K562 (cell line): ENCODE measurements around the gene MCM5. TPM values are rescaled to one million over a fixed set of nuclear protein-coding genes. Genes with fewer than 3 reads are reported as not detected.
A peak's percentile ranks its signal among the peaks of the same experiment; 100 is the strongest.

Experiments used
- ADNP ChIP-seq: fragments of 200-800 bp; sonication (Bioruptor generic); IDR thresholded peaks from 2 replicates; pipeline ENCODE4 v1.6.1; 2016; ENCODE audit warnings: missing genetic modification characterization, missing compliant biosample characterization
- ATF1 ChIP-seq, 2 experiments: fragments of 450-650 bp in 1 of 2; IDR thresholded peaks; 2 replicates each; pipeline ENCODE4 v1.6.1; 2016; ENCODE audit warnings: missing compliant biosample characterization in 1 of 2, missing genetic modification characterization in 1 of 2
- BRCA1 ChIP-seq, 2 experiments: fragments of 450-650 bp in 1 of 2; sonication (generic) in 1 of 2; formaldehyde crosslinking in 1 of 2; IDR thresholded peaks; 2 replicates each; pipeline versions ENCODE4 v1.5.0 to v1.6.1; 2017 to 2020; ENCODE audit warnings: mild to moderate bottlenecking in 1 of 2, missing genetic modification reagents in 1 of 2
- CHAMP1 ChIP-seq: fragments of 450-650 bp; IDR thresholded peaks from 2 replicates; pipeline ENCODE4 v1.6.1; 2016; ENCODE audit warnings: mild to moderate bottlenecking
- CHD1 ChIP-seq: fragments of 200-600 bp; sonication (generic); IDR thresholded peaks from one replicate; pipeline ENCODE4 v1.6.1; 2012; ENCODE audit warnings: mild to moderate bottlenecking, moderate library complexity, low read length, inconsistent platforms
- HDAC1 ChIP-seq, 2 experiments: fragments of 450-650 bp; IDR thresholded peaks; 2 replicates each; pipeline ENCODE4 v1.6.1; 2016 to 2017; ENCODE audit warnings: inconsistent platforms in 1 of 2, mild to moderate bottlenecking in 1 of 2, moderate library complexity in 1 of 2
- HMG20B ChIP-seq: fragments of 250-450 bp; sonication (Bioruptor Pico); IDR thresholded peaks from 2 replicates; pipeline ENCODE4 v1.5.0; 2021; ENCODE audit warnings: mild to moderate bottlenecking
- HNRNPL ChIP-seq: fragments of 200-400 bp; formaldehyde crosslinking; IDR thresholded peaks from 2 replicates; pipeline ENCODE4 v1.6.1; 2017; ENCODE audit warnings: low read depth, mild to moderate bottlenecking, low read length
- KDM5B ChIP-seq: fragments of 200-600 bp; sonication (generic); IDR thresholded peaks from 2 replicates; pipeline ENCODE4 v1.6.1; 2012; ENCODE audit warnings: low read depth, mild to moderate bottlenecking, moderate library complexity, low read length, control low read depth, inconsistent platforms; ENCODE audit not compliant: insufficient replicate concordance
- KHSRP ChIP-seq: fragments of 450-650 bp; IDR thresholded peaks from 2 replicates; pipeline ENCODE4 v1.6.1; 2017
- MLX ChIP-seq, 2 experiments: fragments of 450-650 bp in 1 of 2; sonication (generic) in 1 of 2; formaldehyde crosslinking; conservative IDR thresholded peaks; 2 replicates each; pipeline versions ENCODE4 v1.4.0 to v1.8.1; 2020 to 2022; ENCODE audit warnings: mild to moderate bottlenecking in 1 of 2, missing genetic modification reagents in 1 of 2
- RBFOX2 ChIP-seq: fragments of 200-400 bp; formaldehyde crosslinking; IDR thresholded peaks from 2 replicates; pipeline ENCODE4 v1.6.1; 2017; ENCODE audit warnings: low read depth, mild to moderate bottlenecking, low read length, moderate library complexity
- RBM17 ChIP-seq: fragments of 200-400 bp; formaldehyde crosslinking; IDR thresholded peaks from 2 replicates; pipeline ENCODE4 v1.6.1; 2017; ENCODE audit warnings: low read depth, mild to moderate bottlenecking, low read length, borderline replicate concordance
- SMARCA4 ChIP-seq: fragments of 450-650 bp; IDR thresholded peaks from 2 replicates; pipeline ENCODE4 v1.6.1; 2016
- TARDBP ChIP-seq: fragments of 450-650 bp; IDR thresholded peaks from 2 replicates; pipeline ENCODE4 v1.6.1; 2016
- ZBTB2 ChIP-seq: fragments of 450-650 bp; IDR thresholded peaks from 2 replicates; pipeline ENCODE4 v1.6.1; 2016; ENCODE audit warnings: antibody characterized with exemption
- ZFP36 ChIP-seq: fragments of 150-350 bp; IDR thresholded peaks from 2 replicates; pipeline ENCODE4 v1.6.1; 2018; ENCODE audit warnings: low read length, low read depth; ENCODE audit not compliant: partially characterized antibody
- ZNF699 ChIP-seq: fragments of 250-450 bp; sonication (Bioruptor Pico); IDR thresholded peaks from 2 replicates; pipeline ENCODE4 v1.8.0; 2021; ENCODE audit warnings: mild to moderate bottlenecking, moderate library complexity; ENCODE audit not compliant: insufficient replicate concordance
- polyA plus RNA-seq, 8 experiments: library from polyadenylated mRNA; depleted of rRNA in 4 of 8; stranded (reverse) in 5 of 8; unstranded in 3 of 8; fragments of >200 nt; fragmentation: Nextera tagmentation in 2 of 8; fragmentation: Illumina TruSeq in 1 of 8; extraction: Ambion mirVana in 2 of 8; extraction: Trizol in 1 of 8; gene quantifications; 2 replicates each; pipeline versions ENCODE4 v1.2.1 to v1.2.3, GENCODE V29; 2011 to 2014; ENCODE audit warnings: inconsistent platforms in 1 of 8, missing spikeins in 1 of 8
- total RNA-seq, 7 experiments: library from RNA; depleted of rRNA in 6 of 7; stranded (reverse); fragments of >200 nt in 6 of 7; fragmentation: Illumina TruSeq in 2 of 7; extraction: Trizol in 2 of 7; gene quantifications; 2 replicates each; pipeline versions ENCODE4 v1.2.1 to v1.2.3, GENCODE V29; 2011 to 2021; ENCODE audit warnings: low replicate concordance in 1 of 7
- TF ChIP-seq, protein P1 (sequence below): fragments of 200-800 bp; sonication (Bioruptor generic); IDR thresholded peaks from 2 replicates; pipeline ENCODE4 v1.6.1; 2017; ENCODE audit warnings: missing genetic modification characterization, missing compliant biosample characterization
- TF ChIP-seq, protein P2 (sequence below): fragments of 450-650 bp; IDR thresholded peaks from 2 replicates; pipeline ENCODE4 v1.6.1; 2014; ENCODE audit warnings: low read depth, mild to moderate bottlenecking, moderate library complexity, borderline replicate concordance

The MCM5 gene
- total and polyA plus RNA-seq, 9 of the 15 experiments (the other 6 are each of a cell fraction or from before 2014, with no cell fraction given): 5.6 to 180 (median 66.1) TPM

DNA sequence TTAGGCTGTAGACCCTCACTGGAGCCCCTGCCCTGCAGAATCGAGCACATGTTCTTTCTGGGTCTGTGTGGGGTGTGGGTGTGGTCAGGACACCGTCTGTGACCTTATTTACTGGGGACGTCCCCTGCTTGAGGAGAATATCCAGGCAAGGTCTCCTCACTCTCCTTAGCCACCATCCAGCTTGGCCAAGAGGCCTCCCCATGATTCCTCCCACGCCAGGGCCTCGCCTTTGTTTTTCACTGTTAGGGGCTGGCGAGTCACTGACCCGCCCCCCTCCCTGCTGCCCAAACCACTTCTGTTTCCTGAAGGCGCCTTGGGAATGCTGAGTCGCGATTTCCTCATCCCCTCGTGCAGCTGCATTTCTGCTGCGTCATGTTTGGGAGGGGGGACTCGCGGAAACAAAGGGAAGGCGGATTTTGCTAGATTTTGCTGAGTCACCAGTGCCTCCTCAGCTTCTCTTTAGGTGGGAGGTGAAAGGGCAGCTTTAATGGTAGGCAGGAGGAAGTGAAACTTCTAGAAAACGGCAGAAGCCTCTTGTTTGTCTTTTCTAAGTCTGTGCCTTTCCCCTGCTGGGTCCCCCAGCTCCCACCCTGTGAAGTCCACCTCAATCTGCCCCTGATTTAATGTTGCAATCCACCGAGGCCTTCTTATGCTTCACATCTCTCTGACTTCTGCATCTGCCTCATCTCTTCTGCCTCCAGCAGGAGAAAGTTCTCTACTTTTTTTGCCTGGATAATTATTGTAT is 23.0 kb upstream of the MCM5 start (continued):
- TF ChIP-seq, protein P1, sequence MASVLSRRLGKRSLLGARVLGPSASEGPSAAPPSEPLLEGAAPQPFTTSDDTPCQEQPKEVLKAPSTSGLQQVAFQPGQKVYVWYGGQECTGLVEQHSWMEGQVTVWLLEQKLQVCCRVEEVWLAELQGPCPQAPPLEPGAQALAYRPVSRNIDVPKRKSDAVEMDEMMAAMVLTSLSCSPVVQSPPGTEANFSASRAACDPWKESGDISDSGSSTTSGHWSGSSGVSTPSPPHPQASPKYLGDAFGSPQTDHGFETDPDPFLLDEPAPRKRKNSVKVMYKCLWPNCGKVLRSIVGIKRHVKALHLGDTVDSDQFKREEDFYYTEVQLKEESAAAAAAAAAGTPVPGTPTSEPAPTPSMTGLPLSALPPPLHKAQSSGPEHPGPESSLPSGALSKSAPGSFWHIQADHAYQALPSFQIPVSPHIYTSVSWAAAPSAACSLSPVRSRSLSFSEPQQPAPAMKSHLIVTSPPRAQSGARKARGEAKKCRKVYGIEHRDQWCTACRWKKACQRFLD: peak; percentile 78; the same call in 1 of the 2 replicates
- TF ChIP-seq CHAMP1 (no peak), KHSRP (no peak), ZNF699 (no peak), RBFOX2 (peak; percentile 65), SMARCA4 (peak; percentile 94), HDAC1 (IDR thresholded peaks at IDR 0.05) (peak in 1 of 2 experiments; percentile 93; a peak in 2 of 4 replicates), ZFP36 (peak; percentile 2), KDM5B (peak; percentile 45), MLX (CRISPR knock-in tag; conservative IDR thresholded peaks at IDR 0.05) (no peak), TARDBP (peak; percentile 30; the same call in 1 of the 2 replicates), ATF1 (CRISPR knock-in tag; IDR thresholded peaks at IDR 0.05) (no peak), ATF1 (tag; IDR thresholded peaks at IDR 0.05) (peak; percentile 70), CHD1 (no peak), ADNP (tag) (no peak), HMG20B (CRISPR knock-in tag) (no peak), RBM17 (no peak), ZBTB2 (peak; percentile 65; the same call in 1 of the 2 replicates), HNRNPL (no peak), BRCA1 (IDR thresholded peaks at IDR 0.05) (no peak), BRCA1 (CRISPR knock-in tag; IDR thresholded peaks at IDR 0.05) (no peak)
- TF ChIP-seq, protein P2, sequence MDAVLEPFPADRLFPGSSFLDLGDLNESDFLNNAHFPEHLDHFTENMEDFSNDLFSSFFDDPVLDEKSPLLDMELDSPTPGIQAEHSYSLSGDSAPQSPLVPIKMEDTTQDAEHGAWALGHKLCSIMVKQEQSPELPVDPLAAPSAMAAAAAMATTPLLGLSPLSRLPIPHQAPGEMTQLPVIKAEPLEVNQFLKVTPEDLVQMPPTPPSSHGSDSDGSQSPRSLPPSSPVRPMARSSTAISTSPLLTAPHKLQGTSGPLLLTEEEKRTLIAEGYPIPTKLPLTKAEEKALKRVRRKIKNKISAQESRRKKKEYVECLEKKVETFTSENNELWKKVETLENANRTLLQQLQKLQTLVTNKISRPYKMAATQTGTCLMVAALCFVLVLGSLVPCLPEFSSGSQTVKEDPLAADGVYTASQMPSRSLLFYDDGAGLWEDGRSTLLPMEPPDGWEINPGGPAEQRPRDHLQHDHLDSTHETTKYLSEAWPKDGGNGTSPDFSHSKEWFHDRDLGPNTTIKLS: peak; percentile 43; the same call in 1 of the 2 replicates
